ENCODE measurements around the gene SOX6.

Gene SOX6

GRCh38 chr11:16193897-16194381, 162.4 kb downstream of the SOX6 start:
- H3K27ac ChIP-seq, result no peak overlapping the region

GRCh38 chr11:16191868-16192240, 164.5 kb downstream of the SOX6 start:
- no peak for TF ChIP-seq CTCF (conservative IDR thresholded peaks at IDR 0.05)
- H3K27ac ChIP-seq, result no peak overlapping the region

More at GRCh38 chr11:16193897-16194381, 162.4 kb downstream of the SOX6 start:
- no peak for TF ChIP-seq CTCF (conservative IDR thresholded peaks at IDR 0.05)

GRCh38 chr11:16191212-16191867, 165.0 kb downstream of the SOX6 start:
- TF ChIP-seq CTCF (conservative IDR thresholded peaks at IDR 0.05), result peak; percentile 50; the same call in 1 of the 2 replicates
- no peak overlapping the region for H3K27ac ChIP-seq

- H3K27ac ChIP-seq, result no peak overlapping the region
- TF ChIP-seq CTCF (conservative IDR thresholded peaks at IDR 0.05), result no peak
Measured at GRCh38 chr11:16186680-16187079, 169.7 kb downstream of the SOX6 start.

- H3K27ac ChIP-seq, result peak overlapping the region; percentile 53
- TF ChIP-seq CTCF (conservative IDR thresholded peaks at IDR 0.05), result no peak
Measured at GRCh38 chr11:16185042-16185441, 171.3 kb downstream of the SOX6 start.

GRCh38 chr11:16184588-16184987, 171.8 kb downstream of the SOX6 start:
- TF ChIP-seq CTCF (conservative IDR thresholded peaks at IDR 0.05), result no peak
- peak overlapping the region; percentile 53 for H3K27ac ChIP-seq

- H3K27ac ChIP-seq, result no peak overlapping the region
- no peak for TF ChIP-seq CTCF (conservative IDR thresholded peaks at IDR 0.05)
Measured at GRCh38 chr11:16182553-16182952, 173.8 kb downstream of the SOX6 start.
